A549 (cell line): Measurements from ENCODE around the gene FADS6. TPM values are rescaled to one million over a fixed set of nuclear protein-coding genes. Genes with fewer than 3 reads are reported as not detected.

Experiments used
- ATAC-seq, 2 experiments: fragments of 200-7000 bp in 1 of 2; fragments of >200 bp in 1 of 2; cut with Nextera tagmentation in 1 of 2; cut with Tn5 transposase in 1 of 2; 3 replicates each; pipeline versions ENCODE4 v1.8.0 to v1.9.1; 2018 to 2020; ENCODE audit warnings: mild to moderate bottlenecking in 1 of 2, moderate library complexity in 1 of 2
- CTCF ChIA-PET: fragments of 300-600 bp; sonication (Branson Sonifier 250); formaldehyde crosslinking; extraction: SDS; loops from one replicate; lab custom pipeline; 2021; ENCODE audit warnings: antibody characterized with exemption, inconsistent platforms; lab: Yijun Ruan, JAX
- POLR2A ChIA-PET: fragments of 350-600 bp; formaldehyde crosslinking; extraction: SDS; loops from one replicate; lab custom pipeline; 2021; ENCODE audit warnings: antibody characterized with exemption, inconsistent platforms; lab: Yijun Ruan, JAX
- DNase-seq, 2 experiments: peaks; one replicate each; pipeline versions ENCODE4 v3.0.0 to v3.0.0-alpha.2; 2011 to 2016; ENCODE audit warnings: low read depth in 1 of 2, low spot score in 1 of 2
- FAIRE-seq: peaks from 2 replicates; lab custom pipeline; 2011; peaks lifted over from hg19 to GRCh38; lab: Jason Lieb, UNC
- H3K27ac ChIP-seq, 2 experiments: fragments of >200 bp; sonication (Bioruptor Twin); formaldehyde crosslinking; 3 replicates each; pipeline ENCODE4 v1.5.1; 2016 to 2017
- H3K4me1 ChIP-seq: fragments of >200 bp; sonication (Bioruptor Twin); formaldehyde crosslinking; 3 replicates; pipeline ENCODE4 v1.6.1; 2016
- H3K4me2 ChIP-seq: fragments of >200 bp; sonication (Bioruptor Twin); formaldehyde crosslinking; 3 replicates; pipeline ENCODE4 v1.6.1; 2016
- H3K4me3 ChIP-seq: fragments of >200 bp; sonication (Bioruptor Twin); formaldehyde crosslinking; 3 replicates; pipeline ENCODE4 v1.5.1; 2016
- H3K9me3 ChIP-seq: fragments of >200 bp; sonication (Bioruptor Twin); formaldehyde crosslinking; 3 replicates; pipeline ENCODE4 v1.6.1; 2016
- BCL3 ChIP-seq: fragments of >200 bp; sonication (Bioruptor Twin); formaldehyde crosslinking; IDR thresholded peaks from 3 replicates; pipeline ENCODE4 v1.6.1; 2016
- BHLHE40 ChIP-seq: IDR thresholded peaks from 2 replicates; pipeline ENCODE4 v1.6.1; 2012; ENCODE audit warnings: low read depth, low read length, inconsistent platforms
- CBX8 ChIP-seq: fragments of 200-600 bp; sonication (generic); IDR thresholded peaks from 2 replicates; pipeline ENCODE4 v1.6.1; 2016
- CEBPB ChIP-seq, 2 experiments: fragments of >200 bp in 1 of 2; sonication (Bioruptor Twin) in 1 of 2; formaldehyde crosslinking in 1 of 2; IDR thresholded peaks; 2 replicates each; pipeline ENCODE4 v1.6.1; 2012 to 2016
- EP300 ChIP-seq, 2 experiments: fragments of >200 bp; sonication (Bioruptor Twin); formaldehyde crosslinking; IDR thresholded peaks; 2 replicates in 1 of 2; 3 replicates in 1 of 2; pipeline ENCODE4 v1.6.1; 2016 to 2017
- ESRRA ChIP-seq: fragments of 150-350 bp; IDR thresholded peaks from 2 replicates; pipeline ENCODE4 v1.6.1; 2014; ENCODE audit warnings: mild to moderate bottlenecking, low read length, borderline replicate concordance
- FOXS1 ChIP-seq: fragments of 250-450 bp; sonication (Bioruptor Pico); IDR thresholded peaks from 2 replicates; pipeline ENCODE4 v1.5.0; 2020; ENCODE audit warnings: mild to moderate bottlenecking, moderate library complexity
- GATA3 ChIP-seq: IDR thresholded peaks from 2 replicates; pipeline ENCODE4 v1.6.1; 2012; ENCODE audit warnings: borderline replicate concordance
- HOXA7 ChIP-seq: fragments of 250-450 bp; sonication (Bioruptor Pico); IDR thresholded peaks from 2 replicates; pipeline ENCODE4 v1.5.0; 2020; ENCODE audit warnings: mild to moderate bottlenecking, moderate library complexity
- HOXB5 ChIP-seq: fragments of 250-450 bp; sonication (Bioruptor Pico); IDR thresholded peaks from 2 replicates; pipeline ENCODE4 v1.5.0; 2020; ENCODE audit warnings: mild to moderate bottlenecking, moderate library complexity
- JUNB ChIP-seq: fragments of >200 bp; sonication (Bioruptor Twin); formaldehyde crosslinking; IDR thresholded peaks from 2 replicates; pipeline ENCODE4 v1.6.1; 2016
- KDM1A ChIP-seq: fragments of 200-600 bp; sonication (generic); IDR thresholded peaks from 2 replicates; pipeline ENCODE4 v1.6.1; 2016; ENCODE audit warnings: low read depth, mild to moderate bottlenecking
- KDM5A ChIP-seq: fragments of 200-600 bp; sonication (generic); IDR thresholded peaks from 2 replicates; pipeline ENCODE4 v1.6.1; 2016; ENCODE audit warnings: antibody characterized with exemption, mild to moderate bottlenecking
- MAX ChIP-seq: IDR thresholded peaks from 2 replicates; pipeline ENCODE4 v1.6.1; 2012
- MYC ChIP-seq: IDR thresholded peaks from 2 replicates; pipeline ENCODE4 v1.6.1; 2012; ENCODE audit warnings: mild to moderate bottlenecking, inconsistent platforms, low read length, improper control_type of control experiment, borderline replicate concordance
- NR3C1 ChIP-seq: fragments of >200 bp; sonication (Bioruptor Twin); formaldehyde crosslinking; IDR thresholded peaks from 3 replicates; pipeline ENCODE4 v1.6.1; 2017
- PHF8 ChIP-seq: fragments of 200-600 bp; sonication (generic); IDR thresholded peaks from 2 replicates; pipeline ENCODE4 v1.6.1; 2016; ENCODE audit warnings: low read depth, mild to moderate bottlenecking, antibody characterized with exemption, moderate library complexity, borderline replicate concordance
- ZFP36 ChIP-seq: fragments of 450-650 bp; IDR thresholded peaks from 2 replicates; pipeline ENCODE4 v1.6.1; 2014; ENCODE audit warnings: borderline replicate concordance; ENCODE audit not compliant: partially characterized antibody
- WGBS: methylation state at CpG from one replicate; pipeline ENCODE4 v1.1.6; 2017; ENCODE audit errors: missing lambda C conversion rate; 5-methylcytosine and 5-hydroxymethylcytosine counted together
- polyA plus RNA-seq, 4 experiments: library from polyadenylated mRNA; depleted of rRNA in 3 of 4; stranded (reverse); fragments of >200 nt; fragmentation: RNase III in 1 of 4; extraction: RNeasy Plus Mini Kit Qiagen cat#74134 plus additional on column Dnase treatment in 1 of 4; gene quantifications; 2 replicates in 3 of 4; 3 replicates in 1 of 4; pipeline ENCODE4 v1.2.3, GENCODE V29; 2011 to 2017

The FADS6 gene
- polyA plus RNA-seq, 2 of the 4 experiments (the other 2 are of a cell fraction): 0.04 TPM; not detected in 1

GRCh38 chr17:74851612-74852236 is 41.7 kb downstream of the FADS6 start:
- 0 out of 3 replicates have a peak overlapping the region, but pooled peaks have one; percentile 25 for H3K4me3 ChIP-seq
- POLR2A ChIA-PET: interaction anchor here (1.8 kb wide), 1 partner anchor 21 kb away, joined by 7 read pairs; the partner anchor contains the start of gene FDXR
- TF ChIP-seq ESRRA (no peak), EP300 (IDR thresholded peaks at IDR 0.05) (no peak), MAX (no peak), KDM1A (no peak)
- no peak overlapping the region for H3K27ac ChIP-seq
- 42% methylated on average over 11 of the region's 29 CpGs for WGBS
- no peak for ATAC-seq
- peaks cover 8% of the 10 kb centered on the region; the same call in 1 of the 3 replicates for H3K4me1 ChIP-seq
- DNase-seq: no peak
- H3K9me3 ChIP-seq: no peaks in the 10 kb centered on the region
- CTCF ChIA-PET: interaction anchor here (1.3 to 42.4 kb wide), 5 partner anchors 9 to 106 kb away, joined by 3 to 1302 read pairs (median 24); partner anchors contain the start of genes FDXR, GRIN2C and NAT9
- no peak for FAIRE-seq
- H3K4me2 ChIP-seq: peak overlapping the region; percentile 68; the same call in 2 of the 3 replicates

GRCh38 chr17:74850914-74851313 is 42.5 kb downstream of the FADS6 start:
- DNase-seq (no peak), ATAC-seq (peak in 1 of 2 experiments; percentile 31; a peak in 3 of 6 replicates), FAIRE-seq (no peak)
- Histone ChIP-seq H3K4me3 (no peak overlapping the region), H3K27ac (no peak overlapping the region), H3K4me2 (no peak overlapping the region), H3K9me3 (no peaks in the 10 kb centered on the region), H3K4me1 (peaks cover 8% of the 10 kb centered on the region; the same call in 1 of the 3 replicates)
- WGBS: 23% methylated on average over 3 of the region's 3 CpGs
- TF ChIP-seq CBX8 (no peak), PHF8 (no peak), BHLHE40 (no peak), BCL3 (no peak), HOXB5 (CRISPR knock-in tag) (no peak), MYC (no peak), CEBPB (IDR thresholded peaks at IDR 0.05) (no peak), GATA3 (no peak), HOXA7 (no peak)
- POLR2A ChIA-PET: no interaction called here
- CTCF ChIA-PET: interaction anchor here (1.1 to 42.4 kb wide), 4 partner anchors 13 to 110 kb away, joined by 4 to 1302 read pairs (median 438); partner anchors contain the start of genes FDXR, GRIN2C and NAT9

GRCh38 chr17:74850310-74850709 is 43.1 kb downstream of the FADS6 start:
- WGBS: 47% methylated on average over 10 of the region's 17 CpGs
- Histone ChIP-seq H3K4me1 (peaks cover 8% of the 10 kb centered on the region; the same call in 1 of the 3 replicates), H3K4me3 (no peak overlapping the region), H3K9me3 (no peaks in the 10 kb centered on the region), H3K4me2 (no peak overlapping the region), H3K27ac (no peak overlapping the region)
- TF ChIP-seq KDM5A (no peak), MYC (no peak)
- FAIRE-seq: no peak
- no peak for DNase-seq
- no peak; a peak in 1 of 6 replicates for ATAC-seq
- CTCF ChIA-PET: interaction anchor here (1.1 to 42.4 kb wide), 4 partner anchors 12 to 110 kb away, joined by 4 to 1302 read pairs (median 438); partner anchors contain the start of genes FDXR, GRIN2C and NAT9
- POLR2A ChIA-PET: interaction anchor here (1.0 kb wide), 1 partner anchor 23 kb away, joined by 3 read pairs; the partner anchor contains the start of gene FDXR

- Histone ChIP-seq H3K4me2 (no peak overlapping the region), H3K4me1 (peaks cover 8% of the 10 kb centered on the region; the same call in 1 of the 3 replicates), H3K4me3 (no peak overlapping the region), H3K27ac (no peak overlapping the region), H3K9me3 (no peaks in the 10 kb centered on the region)
- CTCF ChIA-PET: interaction anchor here (1.3 to 42.4 kb wide), 4 partner anchors 11 to 60 kb away, joined by 3 to 1302 read pairs (median 438); partner anchors contain the start of genes FDXR, GRIN2C and NAT9
- 50% methylated on average over 9 of the region's 9 CpGs for WGBS
- POLR2A ChIA-PET: no interaction called here
- FAIRE-seq: no peak
- no peak for DNase-seq
- no peak for ATAC-seq
- no peak for TF ChIP-seq FOXS1 (CRISPR knock-in tag)
- 0 out of 2 replicates have a peak, but pooled peaks have one; percentile 16 for TF ChIP-seq MAX
- TF ChIP-seq NR3C1: no peak
- no peak for TF ChIP-seq JUNB
- peak; percentile 50 for TF ChIP-seq ZFP36
These were observed 44.6 kb downstream of the FADS6 start for GRCh38 chr17:74848656-74849399.
